Measurements from ENCODE around the gene UPF3B. TPM values are rescaled to one million over a fixed set of nuclear protein-coding genes. Genes with fewer than 3 reads are reported as not detected.
A peak's percentile ranks its signal among the peaks of the same experiment; 100 is the strongest.
"Not testable (repeated sequence)": the region's sequence is repeated elsewhere in the genome, so short reads cannot be mapped to it uniquely, and the experiment has no call there.

The UPF3B gene, protein sequence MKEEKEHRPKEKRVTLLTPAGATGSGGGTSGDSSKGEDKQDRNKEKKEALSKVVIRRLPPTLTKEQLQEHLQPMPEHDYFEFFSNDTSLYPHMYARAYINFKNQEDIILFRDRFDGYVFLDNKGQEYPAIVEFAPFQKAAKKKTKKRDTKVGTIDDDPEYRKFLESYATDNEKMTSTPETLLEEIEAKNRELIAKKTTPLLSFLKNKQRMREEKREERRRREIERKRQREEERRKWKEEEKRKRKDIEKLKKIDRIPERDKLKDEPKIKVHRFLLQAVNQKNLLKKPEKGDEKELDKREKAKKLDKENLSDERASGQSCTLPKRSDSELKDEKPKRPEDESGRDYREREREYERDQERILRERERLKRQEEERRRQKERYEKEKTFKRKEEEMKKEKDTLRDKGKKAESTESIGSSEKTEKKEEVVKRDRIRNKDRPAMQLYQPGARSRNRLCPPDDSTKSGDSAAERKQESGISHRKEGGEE
- total RNA-seq = 2.5 TPM

- Histone ChIP-seq H3K4me1 (no peaks in the 10 kb centered on the region), H3K27me3 (no peaks in the 10 kb centered on the region), H3K27ac (peak within 1 kb of the TSS; percentile 81), H3K9me3 (no peaks in the 10 kb centered on the region), H3K36me3 (no peaks in the 10 kb centered on the region), H3K4me3 (peak within 1 kb of the TSS; percentile 55 to 66)
- TF ChIP-seq POLR2AphosphoS5 (IDR thresholded peaks at IDR 0.05; ENCODE audit: insufficient read depth in 1 of 2, low read depth in 1 of 2) (peak in 1 of 2 donors; percentile 86), POLR2A (IDR thresholded peaks at IDR 0.05) (peak in 1 of 2 donors; percentile 34), CTCF (IDR thresholded peaks at IDR 0.05) (no peak)
- intact Hi-C loops (cut with DNase I) = no loop called here
- DNase-seq (ENCODE audit: extremely low spot score in 2 of 2) = peak in 1 of 2 donors; percentile 98
These were observed at the start of gene UPF3B for GRCh38 chrX:119852382-119853353. Gene UPF3B, minus strand, starts transcription at chrX:119852963. Its CDS starts 35 bp downstream, at chrX:119852928.

GRCh38 chrX:119900976-119901375 is 48.2 kb upstream of the UPF3B start:
- Histone ChIP-seq H3K36me3 (no peaks in the 10 kb centered on the region), H3K4me3 (no peak overlapping the region), H3K4me1 (no peaks in the 10 kb centered on the region), H3K9me3 (no peaks in the 10 kb centered on the region), H3K27me3 (no peaks in the 10 kb centered on the region), H3K27ac (no peak overlapping the region)
- no peak for DNase-seq (ENCODE audit: extremely low spot score in 2 of 2)
- no peak for TF ChIP-seq POLR2A (IDR thresholded peaks at IDR 0.05)
- intact Hi-C loops (cut with DNase I) = no loop called here

- intact Hi-C loops (cut with DNase I) = no loop called here
- TF ChIP-seq POLR2AphosphoS5 (IDR thresholded peaks at IDR 0.05; ENCODE audit: insufficient read depth in 1 of 2, low read depth in 1 of 2) (no peak), POLR2A (IDR thresholded peaks at IDR 0.05) (no peak), CTCF (IDR thresholded peaks at IDR 0.05) (no peak)
- H3K27me3 ChIP-seq = no peaks in the 10 kb centered on the region
- no peaks in the 10 kb centered on the region for H3K4me1 ChIP-seq
- no peak overlapping the region for H3K4me3 ChIP-seq
- no peaks in the 10 kb centered on the region for H3K9me3 ChIP-seq
- DNase-seq (ENCODE audit: extremely low spot score in 2 of 2) = no peak
- H3K36me3 ChIP-seq = no peaks in the 10 kb centered on the region
- H3K27ac ChIP-seq = no peak overlapping the region
These were observed 46.4 kb upstream of the UPF3B start for GRCh38 chrX:119899125-119899524.

DNA sequence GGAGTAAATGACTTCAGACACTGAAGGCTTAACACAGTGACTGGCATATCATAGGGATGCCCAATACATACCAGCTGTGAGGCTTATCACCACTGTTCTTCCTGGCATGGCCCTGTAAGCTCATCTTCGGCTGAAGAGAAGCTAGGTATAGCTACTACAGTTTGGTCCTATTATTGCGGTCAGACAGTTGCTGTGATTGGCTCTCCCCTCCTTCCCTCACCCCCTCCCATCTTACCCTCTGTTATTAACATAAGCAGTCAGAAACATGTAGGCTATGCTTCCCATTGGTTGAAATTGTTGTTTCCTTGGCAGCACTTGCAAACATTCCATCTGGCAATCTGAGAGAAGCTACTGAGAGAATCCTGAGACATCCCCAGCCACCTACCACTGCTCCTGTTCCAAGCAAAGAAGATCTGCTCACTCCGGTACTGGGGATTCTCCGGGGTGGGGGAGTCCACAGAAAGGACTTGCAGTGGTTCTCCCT is 43.1 kb upstream of the UPF3B start, which contains the start of gene AKAP14:
Gene AKAP14, plus strand, starts transcription at position 51 of the 484 bp plus-strand sequence. CDS start 7,331 bp downstream, outside the sequence.
- no peaks in the 10 kb centered on the region for H3K4me1 ChIP-seq
- H3K9me3 ChIP-seq = no peaks in the 10 kb centered on the region
- no peak for DNase-seq (ENCODE audit: extremely low spot score in 2 of 2)
- no peak within 1 kb of the TSS for H3K27ac ChIP-seq
- intact Hi-C loops (cut with DNase I) = no loop called here
- H3K27me3 ChIP-seq = no peaks in the 10 kb centered on the region
- H3K4me3 ChIP-seq = no peak within 1 kb of the TSS
- TF ChIP-seq POLR2A (IDR thresholded peaks at IDR 0.05) (no peak), POLR2AphosphoS5 (IDR thresholded peaks at IDR 0.05; ENCODE audit: insufficient read depth in 1 of 2, low read depth in 1 of 2) (no peak), CTCF (IDR thresholded peaks at IDR 0.05) (no peak)
- H3K36me3 ChIP-seq = no peaks in the 10 kb centered on the region

GRCh38 chrX:119891961-119892692 is 39.4 kb upstream of the UPF3B start:
- H3K4me1 ChIP-seq; H3K4me3 ChIP-seq; H3K27ac ChIP-seq; H3K36me3 ChIP-seq; H3K9me3 ChIP-seq; DNase-seq (ENCODE audit: extremely low spot score in 2 of 2); H3K27me3 ChIP-seq; intact Hi-C loops (cut with DNase I): not testable (repeated sequence)

GRCh38 chrX:119890626-119891025 is 37.9 kb upstream of the UPF3B start:
- intact Hi-C loops (cut with DNase I) = not testable (repeated sequence)

More at GRCh38 chrX:119890626-119891025, 37.9 kb upstream of the UPF3B start:
- not testable (repeated sequence) for DNase-seq (ENCODE audit: extremely low spot score in 2 of 2); H3K4me3 ChIP-seq; H3K36me3 ChIP-seq; H3K27ac ChIP-seq; H3K27me3 ChIP-seq; H3K4me1 ChIP-seq; H3K9me3 ChIP-seq

Measured in vagina (tissue), 2 donors.